Nephron (organoid): ENCODE results near the gene HPS3.

Experiments
- H3K27ac Mint-ChIP-seq, 3 experiments: 2 replicates each; pipeline ENCODE4 v1.8.0; 2020; ENCODE audit warnings: mixed read lengths in 3 of 3, mild to moderate bottlenecking in 2 of 3, moderate library complexity in 1 of 3
- H3K27me3 Mint-ChIP-seq: 2 replicates; pipeline ENCODE4 v1.8.0; 2021; ENCODE audit warnings: low read depth, mild to moderate bottlenecking, moderate library complexity, mixed read lengths
- H3K36me3 Mint-ChIP-seq: 2 replicates; pipeline ENCODE4 v1.8.0; 2020; ENCODE audit warnings: low read depth, mixed read lengths
- H3K4me1 Mint-ChIP-seq: 2 replicates; pipeline ENCODE4 v1.8.0; 2020; ENCODE audit warnings: mixed read lengths
- H3K4me3 Mint-ChIP-seq, 3 experiments: 2 replicates each; pipeline ENCODE4 v1.8.0; 2020; ENCODE audit warnings: mild to moderate bottlenecking in 3 of 3, mixed read lengths in 3 of 3, moderate library complexity in 2 of 3
- H3K9me3 Mint-ChIP-seq: 2 replicates; pipeline ENCODE4 v1.8.0; 2020; ENCODE audit warnings: mixed read lengths
- TF ChIP-seq, protein P1 (sequence below), 3 experiments: fragments of 200-600 bp; sonication (generic); IDR thresholded peaks; one replicate each; pipeline ENCODE4 v1.5.0; 2021; ENCODE audit warnings: antibody characterized with exemption in 3 of 3; ENCODE audit not compliant: unreplicated experiment in 3 of 3

Gene HPS3

DNA sequence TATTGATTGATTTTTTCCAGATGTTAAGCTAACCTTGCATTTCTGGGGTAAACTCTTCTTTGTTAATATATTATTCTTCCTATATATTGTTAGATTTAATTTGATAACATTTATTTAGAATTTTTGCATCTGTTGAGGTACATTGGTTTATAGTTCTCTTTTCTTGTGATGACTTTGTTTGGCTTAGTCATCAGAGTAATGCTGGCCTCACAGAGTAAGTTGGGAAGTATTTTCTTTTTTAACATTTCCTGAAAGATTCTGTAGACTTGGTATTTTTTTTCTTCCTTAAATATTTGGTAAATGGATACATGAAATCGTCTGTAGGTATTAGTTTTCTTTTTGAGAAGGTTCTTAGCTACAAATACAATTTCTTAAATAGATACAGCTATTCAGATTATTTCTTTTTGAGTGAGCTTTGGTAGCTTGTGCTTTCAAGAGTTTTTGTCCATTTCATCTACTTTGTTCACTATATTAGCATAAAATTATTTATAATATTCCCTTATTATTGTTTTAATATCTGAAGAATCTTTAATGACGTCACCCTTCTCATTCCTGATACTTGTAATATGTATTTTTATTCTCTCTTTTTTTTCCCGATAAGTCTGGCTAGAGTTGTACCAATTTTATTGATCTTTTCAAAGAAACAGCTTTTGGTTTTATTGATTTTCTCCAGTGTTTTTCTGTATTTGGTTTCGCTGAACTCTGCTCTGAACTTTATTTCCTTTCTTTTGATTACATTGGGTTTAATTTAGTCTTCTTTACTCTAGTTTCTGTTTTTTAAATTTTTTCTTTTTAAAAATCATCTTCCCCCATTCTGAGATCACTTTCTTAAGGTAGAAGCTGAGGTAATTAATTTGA is 6.5 kb upstream of the HPS3 start:
- no peak overlapping the region for H3K4me3 Mint-ChIP-seq
- H3K4me1 Mint-ChIP-seq, result no peaks in the 10 kb centered on the region
- H3K9me3 Mint-ChIP-seq, result no peaks in the 10 kb centered on the region
- TF ChIP-seq, protein P1, sequence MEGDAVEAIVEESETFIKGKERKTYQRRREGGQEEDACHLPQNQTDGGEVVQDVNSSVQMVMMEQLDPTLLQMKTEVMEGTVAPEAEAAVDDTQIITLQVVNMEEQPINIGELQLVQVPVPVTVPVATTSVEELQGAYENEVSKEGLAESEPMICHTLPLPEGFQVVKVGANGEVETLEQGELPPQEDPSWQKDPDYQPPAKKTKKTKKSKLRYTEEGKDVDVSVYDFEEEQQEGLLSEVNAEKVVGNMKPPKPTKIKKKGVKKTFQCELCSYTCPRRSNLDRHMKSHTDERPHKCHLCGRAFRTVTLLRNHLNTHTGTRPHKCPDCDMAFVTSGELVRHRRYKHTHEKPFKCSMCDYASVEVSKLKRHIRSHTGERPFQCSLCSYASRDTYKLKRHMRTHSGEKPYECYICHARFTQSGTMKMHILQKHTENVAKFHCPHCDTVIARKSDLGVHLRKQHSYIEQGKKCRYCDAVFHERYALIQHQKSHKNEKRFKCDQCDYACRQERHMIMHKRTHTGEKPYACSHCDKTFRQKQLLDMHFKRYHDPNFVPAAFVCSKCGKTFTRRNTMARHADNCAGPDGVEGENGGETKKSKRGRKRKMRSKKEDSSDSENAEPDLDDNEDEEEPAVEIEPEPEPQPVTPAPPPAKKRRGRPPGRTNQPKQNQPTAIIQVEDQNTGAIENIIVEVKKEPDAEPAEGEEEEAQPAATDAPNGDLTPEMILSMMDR (IDR thresholded peaks at IDR 0.05; ENCODE audit: unreplicated experiment in 3 of 3), result no peak
- H3K36me3 Mint-ChIP-seq, result no peaks in the 10 kb centered on the region
- H3K27me3 Mint-ChIP-seq, result no peaks in the 10 kb centered on the region
- no peak overlapping the region for H3K27ac Mint-ChIP-seq

DNA sequence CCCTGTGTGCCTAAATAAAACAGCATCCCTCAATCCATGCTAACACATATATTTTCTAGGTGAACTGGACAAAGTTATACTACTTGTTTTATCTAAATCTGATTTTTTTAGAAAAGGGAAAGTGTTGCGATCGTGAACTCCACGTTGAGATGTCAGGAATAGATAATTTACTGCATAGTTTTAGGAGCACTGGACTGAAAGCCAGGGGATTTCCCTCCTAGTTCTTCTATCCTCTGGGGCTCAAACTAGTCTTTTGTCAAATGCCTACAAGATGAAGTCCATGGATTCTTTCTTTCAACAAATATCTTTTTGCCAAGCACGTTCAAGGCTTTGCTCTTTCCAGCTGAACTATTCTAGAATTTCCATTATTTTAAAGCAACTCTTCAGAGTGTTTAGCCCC is 617 bp upstream of the HPS3 start:
- peaks cover 27% of the 10 kb centered on the region for H3K4me1 Mint-ChIP-seq
- peak overlapping the region; percentile 91 to 99 (median 97) for H3K4me3 Mint-ChIP-seq
- no peaks in the 10 kb centered on the region for H3K27me3 Mint-ChIP-seq
- TF ChIP-seq, protein P1 (IDR thresholded peaks at IDR 0.05; ENCODE audit: unreplicated experiment in 3 of 3), result no peak
- H3K27ac Mint-ChIP-seq, result peak overlapping the region; percentile 74 to 91 (median 88)
- peaks cover 4% of the 10 kb centered on the region for H3K36me3 Mint-ChIP-seq
- H3K9me3 Mint-ChIP-seq, result no peaks in the 10 kb centered on the region

DNA sequence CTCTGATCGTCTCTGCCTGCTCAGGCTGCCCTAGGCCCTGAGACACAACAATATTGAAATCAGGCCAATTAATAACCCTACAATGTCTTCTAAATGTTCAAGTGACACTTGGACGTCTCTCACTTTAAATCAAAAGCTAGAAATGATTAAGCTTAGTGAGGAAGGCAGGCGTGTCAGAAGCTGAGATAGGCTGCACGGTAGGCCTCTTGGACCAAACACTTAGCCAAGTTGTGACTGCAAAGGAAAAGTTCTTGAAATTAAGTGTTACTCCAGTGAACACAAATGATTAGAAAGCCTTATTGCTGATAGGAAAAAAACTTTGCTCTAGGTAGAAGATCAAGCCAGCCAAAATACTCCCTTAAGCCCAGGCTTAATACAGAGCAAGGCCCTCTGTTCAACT is 2.2 kb downstream of the HPS3 start:
- H3K27ac Mint-ChIP-seq, result peak overlapping the region; percentile 54 to 79 (median 56)

DNA sequence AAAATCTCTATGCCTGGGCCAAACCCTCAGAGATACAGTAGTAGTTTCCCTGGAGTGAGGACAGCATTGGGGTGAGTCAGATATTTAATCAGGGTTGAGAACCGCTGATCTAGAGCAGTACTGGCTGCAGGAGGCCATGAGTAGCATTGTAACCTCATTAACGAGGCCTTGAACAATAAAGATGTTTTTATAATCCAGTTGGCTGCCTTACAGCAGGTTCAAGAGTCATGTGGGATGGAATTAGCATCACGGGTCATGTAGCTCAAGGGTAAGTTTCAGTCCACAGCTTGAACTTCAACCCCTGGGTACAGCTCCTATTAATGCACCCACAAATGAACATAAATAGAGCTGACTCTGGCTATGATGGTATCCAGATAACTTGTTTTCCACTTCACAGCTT is 5.1 kb downstream of the HPS3 start:
- H3K27me3 Mint-ChIP-seq, result no peaks in the 10 kb centered on the region
- TF ChIP-seq, protein P1 (IDR thresholded peaks at IDR 0.05; ENCODE audit: unreplicated experiment in 3 of 3), result no peak

More for the DNA sequence above, 2.2 kb downstream of the HPS3 start:
- Mint-ChIP-seq H3K9me3 (no peaks in the 10 kb centered on the region), H3K4me3 (peak overlapping the region; percentile 91 to 99 (median 97)), H3K36me3 (peaks cover 4% of the 10 kb centered on the region), H3K27me3 (no peaks in the 10 kb centered on the region), H3K4me1 (peaks cover 27% of the 10 kb centered on the region)
- TF ChIP-seq, protein P1 (IDR thresholded peaks at IDR 0.05; ENCODE audit: unreplicated experiment in 3 of 3), result no peak

DNA sequence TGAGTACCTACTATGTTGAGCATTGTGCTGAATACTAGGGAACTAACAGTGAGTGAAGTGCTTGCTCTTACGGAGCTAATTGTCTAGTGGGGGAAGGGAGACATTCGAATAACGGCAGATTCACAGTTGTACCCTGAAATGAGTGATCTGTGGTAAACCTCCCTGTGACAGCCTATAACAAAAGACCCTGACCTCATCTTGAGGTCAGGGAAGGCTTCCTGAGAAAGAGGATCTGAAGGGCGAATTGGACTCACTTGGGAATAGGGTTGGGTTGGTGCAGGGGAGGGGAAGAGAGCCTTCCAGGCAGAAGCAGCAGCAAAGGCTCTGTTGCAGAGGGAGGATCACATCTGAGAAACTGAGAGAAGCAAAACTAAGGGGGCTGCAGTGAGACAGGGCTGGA is 13.2 kb downstream of the HPS3 start:
- Mint-ChIP-seq H3K4me1 (no peaks in the 10 kb centered on the region), H3K36me3 (peaks cover 30% of the 10 kb centered on the region), H3K4me3 (no peak overlapping the region), H3K9me3 (no peaks in the 10 kb centered on the region), H3K27me3 (no peaks in the 10 kb centered on the region), H3K27ac (no peak overlapping the region)
- TF ChIP-seq, protein P1 (IDR thresholded peaks at IDR 0.05; ENCODE audit: unreplicated experiment in 3 of 3), result no peak

More for the DNA sequence above, 5.1 kb downstream of the HPS3 start:
- Mint-ChIP-seq H3K36me3 (peaks cover 4% of the 10 kb centered on the region), H3K27ac (peak overlapping the region in 1 of 3 experiments; percentile 73), H3K4me1 (peaks cover 23% of the 10 kb centered on the region), H3K4me3 (no peak overlapping the region), H3K9me3 (no peaks in the 10 kb centered on the region)

DNA sequence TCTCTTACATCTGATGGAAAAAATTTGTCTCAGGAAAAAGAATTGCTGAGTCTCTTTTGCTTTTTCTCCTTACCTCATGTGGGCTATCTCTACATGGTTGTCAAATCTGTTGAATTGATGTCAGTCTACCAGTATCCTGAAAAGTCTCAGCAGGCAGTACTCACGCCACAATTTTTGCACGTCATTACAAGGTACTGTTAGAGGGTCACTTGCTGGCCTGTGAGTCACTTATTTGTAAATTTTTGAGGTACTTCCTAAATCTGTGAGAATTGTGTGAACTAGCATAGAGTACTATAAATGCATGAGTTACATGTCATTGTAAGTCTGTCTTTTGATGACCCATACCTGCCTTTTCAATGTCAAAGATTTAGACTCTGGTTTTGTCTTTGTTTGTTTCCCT is 15.9 kb downstream of the HPS3 start:
- H3K36me3 Mint-ChIP-seq, result peaks cover 36% of the 10 kb centered on the region
- no peak overlapping the region for H3K4me3 Mint-ChIP-seq
- TF ChIP-seq, protein P1 (IDR thresholded peaks at IDR 0.05; ENCODE audit: unreplicated experiment in 3 of 3), result no peak
- no peaks in the 10 kb centered on the region for H3K4me1 Mint-ChIP-seq
- no peaks in the 10 kb centered on the region for H3K9me3 Mint-ChIP-seq
- H3K27me3 Mint-ChIP-seq, result no peaks in the 10 kb centered on the region
- H3K27ac Mint-ChIP-seq, result no peak overlapping the region
